GM12878 (cell line): ENCODE measurements around the gene ABCA7. TPM values are rescaled to one million over a fixed set of nuclear protein-coding genes. Genes with fewer than 3 reads are reported as not detected.

ENCODE experiments used
- ATAC-seq: fragments of 200-7000 bp; cut with Tn5 transposase; 3 replicates; pipeline ENCODE4 v1.9.1; 2020; ENCODE audit warnings: mild to moderate bottlenecking, moderate library complexity
- BruUV-seq: library from RNA; stranded (reverse); fragments of 400-500 nt; replicated peaks from 2 replicates; lab custom pipeline; 2021; lab: Mats Ljungman, UMichigan
- CTCF ChIA-PET: fragments of 300-600 bp; sonication (Branson Sonifier 250); formaldehyde crosslinking; extraction: SDS; loops from one replicate; lab custom pipeline; 2021; ENCODE audit warnings: inconsistent platforms; lab: Yijun Ruan, JAX
- POLR2A ChIA-PET: fragments of 350-600 bp; formaldehyde crosslinking; extraction: SDS; loops from one replicate; lab custom pipeline; 2021; ENCODE audit warnings: inconsistent platforms; lab: Charles Lee
- RAD21 ChIA-PET: fragments of 300-600 bp; sonication (Branson Sonifier 250); formaldehyde crosslinking; loops from one replicate; lab custom pipeline; 2023; ENCODE audit warnings: antibody characterized with exemption; ENCODE audit not compliant: unreplicated experiment; lab: Charles Lee
- SMC1A ChIA-PET: fragments of 300-600 bp; sonication (Branson Sonifier 250); formaldehyde crosslinking; loops from one replicate; lab custom pipeline; 2023; ENCODE audit not compliant: unreplicated experiment, uncharacterized antibody; lab: Charles Lee
- DNase-seq: peaks from one replicate; pipeline ENCODE4 v3.0.0-alpha.2; 2011; ENCODE audit warnings: low read depth, low spot score
- FAIRE-seq: peaks from 3 replicates; lab custom pipeline; 2011; peaks lifted over from hg19 to GRCh38; lab: Jason Lieb, UNC
- H2AFZ ChIP-seq: 2 replicates; pipeline ENCODE4 v1.6.0; 2011; ENCODE audit warnings: low read depth, low read length, control low read depth; ENCODE audit not compliant: control insufficient read depth
- H3K27ac ChIP-seq: 2 replicates; pipeline ENCODE4 v1.5.1; 2011; ENCODE audit warnings: control low read depth; ENCODE audit not compliant: control insufficient read depth, insufficient read depth
- H3K27me3 ChIP-seq, 2 experiments: replicated peaks in 1 of 2; 2 replicates each; pipeline versions ENCODE4 v1.6.0 to v1.6.1; 2011; ENCODE audit warnings: low read length in 1 of 2; ENCODE audit not compliant: control insufficient read depth in 2 of 2, insufficient read depth in 2 of 2
- H3K36me3 ChIP-seq, 2 experiments: 2 replicates each; pipeline ENCODE4 v1.5.1; 2011; ENCODE audit warnings: low read length in 1 of 2; ENCODE audit not compliant: control insufficient read depth in 2 of 2, insufficient read depth in 2 of 2
- H3K4me1 ChIP-seq: 2 replicates; pipeline ENCODE4 v1.6.1; 2011; ENCODE audit warnings: mild to moderate bottlenecking, low read length, moderate library complexity, mixed read lengths; ENCODE audit not compliant: control insufficient read depth, insufficient read depth
- H3K4me2 ChIP-seq: 2 replicates; pipeline ENCODE4 v1.6.0; 2011; ENCODE audit warnings: control low read depth; ENCODE audit not compliant: control insufficient read depth, insufficient read depth
- H3K4me3 ChIP-seq: fragments of 200-600 bp; sonication (generic); 2 replicates; pipeline ENCODE4 v1.5.1; 2016
- H3K79me2 ChIP-seq: 2 replicates; pipeline ENCODE4 v1.6.0; 2011; ENCODE audit warnings: low read length; ENCODE audit not compliant: control insufficient read depth, insufficient read depth
- H3K9ac ChIP-seq: 2 replicates; pipeline ENCODE4 v1.8.0; 2011; ENCODE audit warnings: low read length, control low read depth, mixed read lengths; ENCODE audit not compliant: control insufficient read depth, insufficient read depth
- H3K9me3 ChIP-seq: replicated peaks from 3 replicates; pipeline ENCODE4 v1.5.1; 2011; ENCODE audit warnings: mild to moderate bottlenecking, low read length; ENCODE audit not compliant: control insufficient read depth, insufficient read depth
- H4K20me1 ChIP-seq: 2 replicates; pipeline ENCODE4 v1.6.0; 2011; ENCODE audit not compliant: control insufficient read depth, insufficient read depth
- BACH1 ChIP-seq: fragments of 450-650 bp; IDR thresholded peaks from 2 replicates; pipeline ENCODE4 v1.6.1; 2017; ENCODE audit warnings: mild to moderate bottlenecking, borderline replicate concordance
- BHLHE40 ChIP-seq, 2 experiments: fragments of 450-650 bp in 1 of 2; IDR thresholded peaks; 2 replicates each; pipeline ENCODE4 v1.6.1; 2011 to 2017; ENCODE audit warnings: low read depth in 2 of 2, borderline replicate concordance in 1 of 2, improper control_type of control experiment in 1 of 2, low read length in 1 of 2, mild to moderate bottlenecking in 1 of 2
- CBFB ChIP-seq: IDR thresholded peaks from 2 replicates; pipeline ENCODE4 v1.6.1; 2016; ENCODE audit warnings: antibody characterized with exemption, low read depth
- CBX5 ChIP-seq: sonication (generic); IDR thresholded peaks from 2 replicates; pipeline ENCODE4 v1.6.1; 2016; ENCODE audit warnings: low read depth, moderate library complexity, mild to moderate bottlenecking, inconsistent platforms
- GATAD2B ChIP-seq: fragments of 450-650 bp; conservative IDR thresholded peaks from 2 replicates; pipeline ENCODE4 v1.6.1; 2017; ENCODE audit warnings: low read depth, mild to moderate bottlenecking, moderate library complexity
- MLLT1 ChIP-seq: fragments of 450-650 bp; IDR thresholded peaks from 2 replicates; pipeline ENCODE4 v1.6.1; 2016; ENCODE audit warnings: mild to moderate bottlenecking
- NFYA ChIP-seq: IDR thresholded peaks from 2 replicates; pipeline ENCODE4 v1.6.1; 2011; ENCODE audit warnings: low read depth, mild to moderate bottlenecking, low read length, improper control_type of control experiment, borderline replicate concordance
- NR2C1 ChIP-seq: fragments of 450-650 bp; IDR thresholded peaks from 2 replicates; pipeline ENCODE4 v1.6.1; 2017; ENCODE audit warnings: antibody characterized with exemption, mild to moderate bottlenecking, moderate library complexity
- NR2F1 ChIP-seq: fragments of 450-650 bp; conservative IDR thresholded peaks from 2 replicates; pipeline ENCODE4 v1.6.1; 2017; ENCODE audit warnings: mild to moderate bottlenecking
- PRDM15 ChIP-seq: fragments of 450-650 bp; formaldehyde crosslinking; IDR thresholded peaks from 2 replicates; pipeline ENCODE4 v1.4.0; 2020; ENCODE audit warnings: mild to moderate bottlenecking, moderate library complexity
- RB1 ChIP-seq: fragments of 450-650 bp; formaldehyde crosslinking; IDR thresholded peaks from 2 replicates; pipeline ENCODE4 v1.6.1; 2017; ENCODE audit warnings: mild to moderate bottlenecking, borderline replicate concordance
- SMC3 ChIP-seq: IDR thresholded peaks from 2 replicates; pipeline ENCODE4 v1.6.1; 2011; ENCODE audit warnings: low read length, improper control_type of control experiment, borderline replicate concordance
- SPI1 ChIP-seq: IDR thresholded peaks from 2 replicates; pipeline ENCODE4 v1.6.1; 2011; ENCODE audit warnings: low read depth, mild to moderate bottlenecking, low read length, moderate library complexity, borderline replicate concordance; ENCODE audit not compliant: insufficient read depth
- SUZ12 ChIP-seq: fragments of 200-600 bp; sonication (generic); IDR thresholded peaks from one replicate; pipeline ENCODE4 v1.6.1; 2018; ENCODE audit warnings: antibody characterized with exemption, mild to moderate bottlenecking; ENCODE audit not compliant: unreplicated experiment
- WGBS: methylation state at CpG from one replicate; pipeline ENCODE4 v1.1.6; 2016; ENCODE audit warnings: low lambda C conversion rate; ENCODE audit not compliant: insufficient replicate concordance, insufficient coverage; ENCODE audit errors: missing lambda C conversion rate; 5-methylcytosine and 5-hydroxymethylcytosine counted together
- in situ Hi-C: fragments of 300-500 bp; cut with MboI; formaldehyde crosslinking; loops from 9 replicates; pipeline ENCODE4 v1.14.3; 2018; ENCODE audit warnings: mixed read lengths
- intact Hi-C: fragments of 100-400 bp; cut with micrococcal nuclease; formaldehyde crosslinking; loops from one replicate; pipeline ENCODE4 v1.14.2; 2022; ENCODE audit not compliant: unreplicated experiment
- polyA plus RNA-seq, 11 experiments: library from polyadenylated mRNA; depleted of rRNA in 4 of 11; unstranded in 6 of 11; stranded (reverse) in 5 of 11; fragments of >200 nt; fragmentation: Nextera tagmentation in 4 of 11; fragmentation: Illumina TruSeq in 1 of 11; extraction: Ambion mirVana in 4 of 11; extraction: Trizol in 1 of 11; gene quantifications; 1 replicate in 1 of 11; 2 replicates in 10 of 11; pipeline versions ENCODE4 v1.2.1 to v1.2.3, GENCODE V29; 2011 to 2016; ENCODE audit warnings: inconsistent platforms in 2 of 11, missing spikeins in 2 of 11, low read depth in 1 of 11
- total RNA-seq, 4 experiments: library from RNA; depleted of rRNA in 3 of 4; stranded (reverse); fragments of >200 nt in 3 of 4; fragmentation: Illumina TruSeq in 1 of 4; extraction: Trizol in 1 of 4; gene quantifications; 2 replicates each; pipeline versions ENCODE4 v1.2.1 to v1.2.3, GENCODE V29; 2013 to 2021
- TF ChIP-seq, protein P1 (sequence below): fragments of 450-650 bp; IDR thresholded peaks from 2 replicates; pipeline ENCODE4 v1.6.1; 2016; ENCODE audit warnings: mild to moderate bottlenecking

ABCA7 gene
- total and polyA plus RNA-seq, 10 of the 15 experiments (the other 5 are each of a cell fraction or from before 2014, with no cell fraction given) = 1.0 to 49.5 (median 14.8) TPM

DNA sequence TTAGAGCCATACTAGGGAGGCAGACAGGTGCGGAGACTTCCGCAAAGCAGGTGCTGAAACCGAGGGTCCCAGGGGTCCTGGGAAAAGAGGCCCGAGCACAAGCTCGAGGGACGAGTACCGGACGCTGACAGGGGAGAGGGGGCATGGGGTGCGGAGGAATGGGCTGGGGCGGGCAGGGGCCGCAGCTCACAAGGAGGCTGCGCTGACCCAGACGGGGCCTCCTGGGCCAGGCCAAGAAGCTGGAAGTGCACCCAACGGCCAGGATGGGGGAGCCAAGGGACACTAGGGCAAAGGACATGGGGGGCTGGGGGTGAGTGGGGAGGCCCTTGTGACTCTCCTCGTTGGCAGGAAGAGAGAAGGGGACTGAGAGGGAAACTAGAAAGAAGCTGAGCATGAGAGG lies 53.4 kb downstream of the ABCA7 start (continued):
- TF ChIP-seq PRDM15 (CRISPR knock-in tag) (no peak), SUZ12 (no peak), RB1 (no peak), CBX5 (no peak), CBFB (no peak), BACH1 (no peak)

DNA sequence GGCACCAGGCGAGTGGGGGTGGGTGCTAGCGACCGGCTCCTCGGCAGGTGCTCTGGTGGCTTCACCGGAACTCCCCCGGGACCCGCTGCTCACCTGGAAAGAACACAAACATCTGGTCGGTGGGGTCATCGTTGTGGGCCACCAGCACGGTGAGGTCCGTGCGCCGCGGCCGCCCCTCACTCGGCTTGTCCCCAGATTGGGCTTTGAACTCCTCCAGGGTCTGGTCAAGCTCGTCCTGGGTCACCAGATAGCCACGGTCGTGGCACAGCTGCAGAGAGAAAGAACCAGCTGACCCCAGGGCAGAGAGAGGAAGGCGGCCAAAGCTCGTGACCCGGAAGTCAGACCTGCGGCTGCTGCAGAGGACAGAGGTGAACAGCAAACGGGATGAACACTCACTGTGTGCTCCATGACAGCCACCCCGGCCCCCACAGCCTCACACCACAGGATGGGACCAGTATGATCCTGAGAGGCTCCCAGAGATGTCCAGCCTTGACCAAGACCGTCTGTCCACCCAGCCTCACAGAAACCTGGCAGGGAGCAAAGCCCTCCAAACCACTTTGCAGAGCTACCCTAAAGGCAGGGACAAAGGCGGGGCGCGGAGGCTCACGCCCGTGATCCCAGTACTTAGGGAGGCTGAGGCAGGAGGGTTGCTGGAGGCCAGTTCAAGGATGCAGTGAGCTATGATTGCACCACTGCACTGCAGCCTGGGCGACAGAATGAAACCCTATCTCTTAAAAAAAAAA lies 54.1 kb downstream of the ABCA7 start:
- BruUV-seq = no TSS peak
- intact Hi-C loops = no loop called here
- H4K20me1 ChIP-seq = no peaks in the 10 kb centered on the region
- peak; percentile 9; the same call in 1 of the 2 replicates for TF ChIP-seq SPI1
- peak; percentile 59 for TF ChIP-seq NR2F1
- TF ChIP-seq BHLHE40 (IDR thresholded peaks at IDR 0.05; ENCODE audit: borderline replicate concordance in 1 of 2, low read depth in 2 of 2, low read length in 1 of 2) = peak in 1 of 2 experiments; percentile 24; a peak in 1 of 4 replicates
- TF ChIP-seq NR2C1 = peak; percentile 28; the same call in 1 of the 2 replicates
- 0 out of 2 replicates have a peak, but pooled peaks have one; percentile 51 for TF ChIP-seq MLLT1
- TF ChIP-seq SMC3 = no peak
- TF ChIP-seq NFYA = no peak
- TF ChIP-seq, protein P1, sequence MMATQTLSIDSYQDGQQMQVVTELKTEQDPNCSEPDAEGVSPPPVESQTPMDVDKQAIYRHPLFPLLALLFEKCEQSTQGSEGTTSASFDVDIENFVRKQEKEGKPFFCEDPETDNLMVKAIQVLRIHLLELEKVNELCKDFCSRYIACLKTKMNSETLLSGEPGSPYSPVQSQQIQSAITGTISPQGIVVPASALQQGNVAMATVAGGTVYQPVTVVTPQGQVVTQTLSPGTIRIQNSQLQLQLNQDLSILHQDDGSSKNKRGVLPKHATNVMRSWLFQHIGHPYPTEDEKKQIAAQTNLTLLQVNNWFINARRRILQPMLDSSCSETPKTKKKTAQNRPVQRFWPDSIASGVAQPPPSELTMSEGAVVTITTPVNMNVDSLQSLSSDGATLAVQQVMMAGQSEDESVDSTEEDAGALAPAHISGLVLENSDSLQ = no peak
- TF ChIP-seq GATAD2B = 0 out of 2 replicates have a peak, but pooled peaks have one; percentile 26

More for the DNA sequence above, 54.1 kb downstream of the ABCA7 start:
- peak overlapping the region; percentile 85 for H3K4me2 ChIP-seq
- H3K4me1 ChIP-seq = peaks cover 14% of the 10 kb centered on the region
- CTCF ChIA-PET = interaction anchor here (0.6 to 1.4 kb wide), 5 partner anchors 13 to 100 kb away, joined by 3 to 6 read pairs (median 3); no protein-coding TSS in a partner anchor
- RAD21 ChIA-PET = interaction anchor here (1.0 to 1.7 kb wide), 4 partner anchors 13 to 29 kb away, joined by 3 to 6 read pairs (median 4); partner anchors contain the start of gene ARHGAP45
- FAIRE-seq = no peak
- H3K27me3 ChIP-seq = no peaks in the 10 kb centered on the region
- 38% methylated on average over 32 of the region's 32 CpGs for WGBS
- ATAC-seq = peak; percentile 19; the same call in 2 of the 3 replicates
- peak overlapping the region; percentile 96 for H3K4me3 ChIP-seq
- SMC1A ChIA-PET = interaction anchor here (0.6 to 1.0 kb wide), 3 partner anchors 9 to 188 kb away, joined by 3 to 4 read pairs (median 4); no protein-coding TSS in a partner anchor
- no peaks in the 10 kb centered on the region for H3K9me3 ChIP-seq
- POLR2A ChIA-PET = interaction anchor here (0.7 to 3.1 kb wide), 8 partner anchors 9 to 101 kb away, joined by 3 to 25 read pairs (median 6); partner anchors contain the start of gene GPX4
- in situ Hi-C loops = no loop called here
- DNase-seq = no peak
- H2AFZ ChIP-seq = no peak overlapping the region
- peak overlapping the region; percentile 87 for H3K9ac ChIP-seq
- H3K27ac ChIP-seq = peak overlapping the region; percentile 73
- peaks cover 0 to 20% of the 10 kb centered on the region in 2 experiments; a peak in 3 of 4 replicates for H3K36me3 ChIP-seq
- peaks cover 24% of the 10 kb centered on the region for H3K79me2 ChIP-seq
